ENCODE results near the gene PIWIL1.

PIWIL1 gene

GRCh38 chr12:130335517-130336392 is 1.9 kb upstream of the PIWIL1 start:
- in situ Hi-C loops (cut with MboI; ENCODE audit: low sequenced_read_pairs) = loop anchor here (25.0 kb wide), 1 partner anchor 273 kb away; no protein-coding TSS in a partner anchor

GRCh38 chr12:130336723-130337487 is 782 bp upstream of the PIWIL1 start:
- in situ Hi-C loops (cut with MboI; ENCODE audit: low sequenced_read_pairs) = loop anchor here (25.0 kb wide), 1 partner anchor 275 kb away; no protein-coding TSS in a partner anchor

- in situ Hi-C loops (cut with MboI; ENCODE audit: low sequenced_read_pairs) = loop anchor here (25.0 kb wide), 1 partner anchor 277 kb away; no protein-coding TSS in a partner anchor
These were observed 1.3 kb downstream of the PIWIL1 start for GRCh38 chr12:130338794-130339601.

DNA sequence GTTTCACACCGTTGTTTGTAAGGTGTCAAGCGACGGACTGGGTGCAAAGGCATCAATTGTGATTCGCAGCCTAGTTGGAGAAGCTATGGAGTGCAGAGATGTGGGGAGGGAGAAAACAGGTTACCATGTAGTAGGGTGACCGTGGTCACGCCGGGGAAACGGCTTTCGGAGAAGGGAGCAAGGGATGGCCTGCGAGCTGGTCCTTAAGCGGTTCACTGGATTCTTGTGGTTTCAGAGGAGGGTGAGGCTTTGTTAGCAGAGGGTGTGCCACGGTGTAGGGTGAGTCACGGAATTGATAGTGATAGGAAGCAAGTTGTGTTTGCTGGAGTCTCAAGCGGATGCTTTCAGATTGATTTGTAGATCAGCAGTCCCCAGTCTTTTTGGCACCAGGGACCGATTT is 2.3 kb downstream of the PIWIL1 start:
- in situ Hi-C loops (cut with MboI; ENCODE audit: low sequenced_read_pairs) = loop anchor here (25.0 kb wide), 1 partner anchor 278 kb away; no protein-coding TSS in a partner anchor

DNA sequence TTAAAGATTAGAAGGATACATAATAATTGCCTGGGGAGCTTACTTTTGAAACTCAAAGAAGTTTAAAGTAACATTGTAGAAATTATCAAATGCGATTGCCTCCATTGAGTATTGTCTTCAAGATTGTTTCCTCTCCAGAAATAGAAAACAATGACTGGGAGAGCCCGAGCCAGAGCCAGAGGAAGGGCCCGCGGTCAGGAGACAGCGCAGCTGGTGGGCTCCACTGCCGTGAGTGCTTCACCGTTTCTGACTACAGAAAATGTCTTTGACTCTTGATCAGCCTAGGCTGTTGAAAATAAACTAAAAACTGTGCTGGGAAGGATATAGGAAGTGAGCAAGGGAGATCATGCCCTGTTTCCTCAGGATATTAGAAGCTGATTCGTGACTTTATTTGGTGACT is 4.8 kb downstream of the PIWIL1 start:
- in situ Hi-C loops (cut with MboI; ENCODE audit: low sequenced_read_pairs) = loop anchor here (25.0 kb wide), 1 partner anchor 280 kb away; no protein-coding TSS in a partner anchor

DNA sequence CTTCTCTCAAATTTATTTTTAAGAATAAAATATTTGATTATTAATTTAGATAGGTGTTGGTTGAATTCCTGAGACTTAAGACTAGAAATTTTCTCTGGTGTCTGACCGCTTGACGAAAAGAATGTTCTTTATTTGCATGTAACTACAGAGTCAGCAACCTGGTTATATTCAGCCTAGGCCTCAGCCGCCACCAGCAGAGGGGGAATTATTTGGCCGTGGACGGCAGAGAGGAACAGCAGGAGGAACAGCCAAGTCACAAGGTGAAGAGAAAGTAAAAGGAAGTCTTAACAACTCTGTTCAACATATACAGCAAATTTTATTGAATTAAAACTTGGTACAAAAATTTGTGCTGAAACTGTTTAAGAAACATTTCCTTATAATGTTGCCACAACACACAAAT is 5.2 kb downstream of the PIWIL1 start:
- in situ Hi-C loops (cut with MboI; ENCODE audit: low sequenced_read_pairs) = loop anchor here (25.0 kb wide), 1 partner anchor 281 kb away; no protein-coding TSS in a partner anchor

- in situ Hi-C loops (cut with MboI; ENCODE audit: low sequenced_read_pairs) = loop anchor here (25.0 kb wide), 1 partner anchor 282 kb away; no protein-coding TSS in a partner anchor
These were observed 6.8 kb downstream of the PIWIL1 start for GRCh38 chr12:130344529-130344928.

GRCh38 chr12:130345292-130345691 is 7.6 kb downstream of the PIWIL1 start:
- in situ Hi-C loops (cut with MboI; ENCODE audit: low sequenced_read_pairs) = loop anchor here (25.0 kb wide), 1 partner anchor 283 kb away; no protein-coding TSS in a partner anchor

- in situ Hi-C loops (cut with MboI; ENCODE audit: low sequenced_read_pairs) = loop anchor here (25.0 kb wide), 1 partner anchor 285 kb away; no protein-coding TSS in a partner anchor
These were observed 9.9 kb downstream of the PIWIL1 start for GRCh38 chr12:130347588-130347987.

- in situ Hi-C loops (cut with MboI; ENCODE audit: low sequenced_read_pairs) = no loop called here
These were observed 13.0 kb downstream of the PIWIL1 start for GRCh38 chr12:130350715-130351114.

DNA sequence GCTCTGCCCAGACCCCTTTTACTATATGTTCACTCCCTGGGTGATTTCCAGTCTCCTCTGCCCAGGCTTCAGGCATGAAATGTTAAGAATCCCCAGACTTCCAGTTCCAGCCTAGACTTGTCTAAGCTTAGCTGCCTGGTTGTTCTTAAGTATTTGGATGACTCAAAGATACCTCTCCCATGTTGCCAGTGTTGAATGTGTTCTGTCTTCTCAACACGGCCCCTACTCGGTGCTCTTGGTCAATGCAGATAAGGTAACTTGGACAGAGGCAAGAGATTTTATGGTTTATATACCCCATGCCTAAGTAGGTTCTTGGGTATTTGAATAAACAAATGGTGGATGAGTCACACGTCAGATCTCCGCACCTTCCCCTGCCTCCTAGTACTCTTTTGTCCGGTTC is 13.6 kb downstream of the PIWIL1 start:
- in situ Hi-C loops (cut with MboI; ENCODE audit: low sequenced_read_pairs) = no loop called here

- in situ Hi-C loops (cut with MboI; ENCODE audit: low sequenced_read_pairs) = no loop called here
These were observed 15.4 kb downstream of the PIWIL1 start for GRCh38 chr12:130353081-130353480.

- in situ Hi-C loops (cut with MboI; ENCODE audit: low sequenced_read_pairs) = no loop called here
These were observed 16.7 kb downstream of the PIWIL1 start for GRCh38 chr12:130354407-130354806.

- in situ Hi-C loops (cut with MboI; ENCODE audit: low sequenced_read_pairs) = no loop called here
These were observed 18.5 kb downstream of the PIWIL1 start for GRCh38 chr12:130356222-130356621.

- in situ Hi-C loops (cut with MboI; ENCODE audit: low sequenced_read_pairs) = no loop called here
These were observed 19.6 kb downstream of the PIWIL1 start for GRCh38 chr12:130357241-130357640.

DNA sequence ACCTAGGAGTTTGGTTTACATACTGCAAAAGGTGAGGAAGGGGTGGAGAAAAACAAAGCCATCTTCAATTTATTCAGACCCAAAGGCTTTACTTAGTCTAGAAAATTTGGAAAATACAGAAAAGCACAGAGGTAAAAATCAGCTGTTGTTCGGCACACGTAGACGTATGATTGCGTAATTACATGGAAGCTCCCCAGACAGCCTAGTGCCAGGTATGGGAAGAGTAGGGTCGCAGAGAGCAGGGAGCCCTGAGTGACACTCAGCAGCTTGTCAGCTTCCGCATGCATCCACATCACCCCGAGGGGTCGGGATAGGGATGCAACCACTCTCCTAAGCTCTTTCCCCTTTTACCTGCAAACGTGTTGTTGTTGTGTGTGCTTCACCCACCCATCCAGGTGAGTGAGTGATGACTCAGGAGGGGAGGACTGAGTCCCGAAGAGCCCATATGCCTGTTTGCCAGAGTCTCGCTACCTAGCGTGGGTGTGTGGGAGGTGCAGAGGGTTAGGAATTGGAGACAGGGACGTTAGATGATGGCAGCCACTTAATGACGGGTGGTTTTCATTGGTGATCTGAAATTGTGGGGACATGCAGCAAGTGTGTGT is 20.1 kb downstream of the PIWIL1 start:
- in situ Hi-C loops (cut with MboI; ENCODE audit: low sequenced_read_pairs) = no loop called here

GRCh38 chr12:130362060-130362459 is 24.4 kb downstream of the PIWIL1 start:
- in situ Hi-C loops (cut with MboI; ENCODE audit: low sequenced_read_pairs) = no loop called here

- in situ Hi-C loops (cut with MboI; ENCODE audit: low sequenced_read_pairs) = no loop called here
These were observed 26.9 kb downstream of the PIWIL1 start for GRCh38 chr12:130364578-130364977.

DNA sequence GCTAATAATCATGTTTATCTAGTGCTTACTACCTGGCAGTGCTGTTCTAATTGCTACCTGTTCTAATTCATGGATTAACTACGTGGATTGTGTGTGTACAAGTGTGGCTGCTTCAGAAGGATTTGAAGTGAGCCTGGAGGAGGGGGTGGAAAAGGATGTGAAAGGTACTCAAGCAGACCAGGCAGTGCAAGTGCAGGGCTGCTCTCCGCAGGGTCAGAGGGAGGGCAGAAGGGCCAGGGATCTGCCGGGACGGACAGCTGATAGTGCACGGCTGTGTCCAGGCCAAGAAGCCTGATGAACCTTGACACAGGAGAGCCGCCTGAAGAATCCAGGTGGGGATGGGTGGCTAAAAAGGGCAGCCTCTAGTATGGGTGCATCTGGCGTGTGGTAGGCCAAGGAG is 28.5 kb downstream of the PIWIL1 start:
- in situ Hi-C loops (cut with MboI; ENCODE audit: low sequenced_read_pairs) = no loop called here

DNA sequence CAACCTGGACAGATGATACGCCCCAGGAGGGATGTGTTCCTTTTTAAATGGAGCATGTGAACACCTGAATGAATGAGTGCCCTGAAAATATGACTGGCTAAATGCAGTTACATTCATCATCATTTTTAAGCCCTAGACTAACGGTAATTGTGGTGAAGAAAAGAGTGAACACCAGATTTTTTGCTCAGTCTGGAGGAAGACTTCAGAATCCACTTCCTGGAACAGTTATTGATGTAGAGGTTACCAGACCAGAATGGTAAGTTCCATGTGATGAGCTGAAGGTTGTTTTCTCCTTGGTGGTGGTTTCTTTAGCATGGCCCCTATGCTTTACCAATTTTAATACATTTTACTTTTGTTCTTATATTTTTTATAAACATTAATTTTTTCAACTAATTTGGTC is 29.3 kb downstream of the PIWIL1 start:
- in situ Hi-C loops (cut with MboI; ENCODE audit: low sequenced_read_pairs) = no loop called here

Measured in HL-60/S4 treated with phorbol 12-myristate 13-acetate at 8.2 ng/mL for 4 days and 3 days (cell line).